ENCODE results near the gene EXOC4. TPM values are rescaled to one million over a fixed set of nuclear protein-coding genes. Genes with fewer than 3 reads are reported as not detected.
A peak's percentile ranks its signal among the peaks of the same experiment; 100 is the strongest.

EXOC4 gene
- total RNA-seq, 2 donors from 2014 or later, result 33.7 to 41.5 TPM

DNA sequence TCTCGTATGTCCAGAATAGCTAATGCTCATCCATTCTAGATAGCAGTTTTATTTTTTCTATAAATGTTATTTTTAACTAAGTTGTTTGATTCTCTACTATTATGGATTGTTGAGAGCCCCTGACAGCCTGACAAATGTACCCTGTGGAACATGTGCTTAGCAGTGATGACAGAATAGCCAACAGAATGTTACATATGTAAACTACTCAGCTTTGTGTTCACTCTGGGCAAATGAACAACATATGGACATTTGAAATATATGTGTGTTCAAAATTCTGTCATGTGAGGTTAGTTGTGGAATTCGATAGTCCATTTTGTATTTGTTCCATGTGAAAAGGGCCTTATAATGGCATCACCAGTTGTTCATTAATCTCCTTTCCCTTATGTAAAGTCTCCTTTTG lies 199.7 kb downstream of the EXOC4 start:
- no peak for ATAC-seq
- no peak for DNase-seq
- intact Hi-C loops (cut with DNase I), result no loop called here

DNA sequence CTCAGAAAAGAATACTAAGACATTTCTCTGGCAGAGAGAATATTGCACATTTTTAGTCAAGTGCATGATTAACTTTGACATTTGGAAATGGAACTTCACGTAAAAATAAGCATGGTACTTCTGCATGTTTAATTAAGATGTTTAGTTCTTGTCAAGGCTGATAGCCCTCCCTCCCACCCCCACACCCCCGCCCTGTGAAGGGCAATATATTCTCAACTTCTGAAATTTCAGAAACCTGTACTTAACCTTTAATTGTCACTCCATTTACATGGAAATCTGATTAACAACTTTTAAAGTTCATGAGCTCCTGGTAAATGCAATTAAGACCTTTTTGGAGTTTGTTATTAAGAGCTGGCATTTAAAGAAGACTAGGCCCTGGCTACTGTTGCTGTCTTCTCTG lies 205.8 kb downstream of the EXOC4 start:
- ATAC-seq (no peak), DNase-seq (no peak)
- intact Hi-C loops (cut with DNase I), result no loop called here

DNA sequence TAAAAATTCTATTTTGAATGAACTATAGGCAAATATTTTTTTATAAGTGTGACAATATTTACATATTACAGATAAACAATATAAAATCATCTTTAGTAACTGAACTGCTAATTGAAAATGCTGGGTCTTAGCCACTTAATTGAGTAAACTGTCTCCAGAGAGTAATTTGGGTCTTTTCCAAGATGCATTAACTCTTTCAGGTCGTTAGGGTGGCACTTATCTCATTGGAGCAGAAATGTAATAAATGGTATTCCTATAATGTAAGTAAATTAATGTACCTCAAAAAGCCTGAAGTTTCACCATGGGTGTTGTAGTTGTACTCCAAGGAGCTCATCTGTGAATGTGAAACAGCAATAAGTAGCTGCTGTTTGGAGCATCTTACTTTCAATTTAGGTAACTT lies 208.5 kb downstream of the EXOC4 start:
- intact Hi-C loops (cut with DNase I), result no loop called here
- no peak for DNase-seq
- no peak for ATAC-seq

DNA sequence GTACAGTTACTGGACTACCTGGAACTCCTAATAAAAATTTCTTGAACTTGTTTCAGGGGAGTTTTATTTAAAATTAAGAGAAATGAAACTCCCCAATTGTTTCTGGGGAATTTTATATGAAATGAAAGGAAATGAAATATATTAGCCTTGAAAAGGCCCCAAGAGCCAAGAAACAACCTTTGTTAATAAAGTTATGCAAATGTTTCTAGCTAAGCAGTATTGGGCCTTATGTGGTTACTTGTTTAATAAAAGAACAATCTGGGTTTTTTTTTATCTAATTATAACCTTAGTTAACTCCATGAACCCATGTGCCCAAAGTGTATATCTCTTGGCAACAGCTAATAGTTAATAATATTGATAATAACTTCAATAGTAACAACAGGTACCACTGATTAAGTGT lies 222.8 kb downstream of the EXOC4 start:
- intact Hi-C loops (cut with DNase I), result no loop called here
- DNase-seq, result no peak
- ATAC-seq, result no peak

DNA sequence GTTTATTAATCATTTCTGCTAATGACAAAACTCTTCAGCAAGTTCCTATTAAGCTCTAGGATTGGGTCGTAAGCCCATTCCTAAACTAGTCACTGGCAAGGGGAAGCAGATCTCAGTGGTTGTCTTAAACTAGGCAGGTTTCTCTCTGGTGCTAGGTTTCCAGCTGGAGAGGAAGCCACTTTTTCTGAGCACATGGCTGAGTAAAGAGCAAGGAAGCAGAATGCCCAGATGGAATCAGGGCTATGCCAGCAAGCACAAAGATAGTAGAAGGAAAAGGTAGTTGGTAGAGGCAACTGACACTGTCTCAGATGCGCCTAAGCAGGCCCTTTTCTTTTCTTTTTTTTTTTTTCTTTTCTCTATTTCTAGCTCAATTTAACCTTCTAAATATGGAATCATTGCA lies 224.9 kb downstream of the EXOC4 start:
- ATAC-seq, result no peak
- no peak for DNase-seq
- intact Hi-C loops (cut with DNase I), result no loop called here

DNA sequence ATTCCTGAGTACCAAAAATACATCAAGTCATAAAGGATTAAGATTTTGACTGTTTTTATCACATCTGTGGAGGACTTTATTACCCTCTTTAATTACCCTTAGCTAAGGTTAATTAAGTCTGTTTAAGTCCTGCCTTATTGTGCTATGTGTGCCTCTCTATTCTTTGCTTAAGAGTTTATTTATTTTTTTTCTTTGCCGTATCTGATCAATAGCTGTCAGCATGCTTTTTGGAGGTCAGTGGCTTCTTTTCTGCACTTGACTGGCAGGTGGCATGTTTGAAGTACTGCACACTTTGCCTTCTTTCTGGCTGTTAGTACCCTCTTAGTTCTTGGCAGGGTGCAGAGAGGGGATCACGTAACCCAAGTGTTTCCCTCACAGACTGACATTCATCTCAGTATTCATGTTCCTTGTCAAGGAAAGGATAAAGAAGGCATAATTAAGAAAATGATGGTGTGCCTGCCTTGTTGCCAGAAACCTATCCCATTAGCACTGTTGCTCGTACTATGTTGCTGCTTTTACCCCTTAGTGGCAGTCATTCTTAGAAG lies 225.8 kb downstream of the EXOC4 start:
- DNase-seq, result no peak
- ATAC-seq, result no peak
- intact Hi-C loops (cut with DNase I), result no loop called here

DNA sequence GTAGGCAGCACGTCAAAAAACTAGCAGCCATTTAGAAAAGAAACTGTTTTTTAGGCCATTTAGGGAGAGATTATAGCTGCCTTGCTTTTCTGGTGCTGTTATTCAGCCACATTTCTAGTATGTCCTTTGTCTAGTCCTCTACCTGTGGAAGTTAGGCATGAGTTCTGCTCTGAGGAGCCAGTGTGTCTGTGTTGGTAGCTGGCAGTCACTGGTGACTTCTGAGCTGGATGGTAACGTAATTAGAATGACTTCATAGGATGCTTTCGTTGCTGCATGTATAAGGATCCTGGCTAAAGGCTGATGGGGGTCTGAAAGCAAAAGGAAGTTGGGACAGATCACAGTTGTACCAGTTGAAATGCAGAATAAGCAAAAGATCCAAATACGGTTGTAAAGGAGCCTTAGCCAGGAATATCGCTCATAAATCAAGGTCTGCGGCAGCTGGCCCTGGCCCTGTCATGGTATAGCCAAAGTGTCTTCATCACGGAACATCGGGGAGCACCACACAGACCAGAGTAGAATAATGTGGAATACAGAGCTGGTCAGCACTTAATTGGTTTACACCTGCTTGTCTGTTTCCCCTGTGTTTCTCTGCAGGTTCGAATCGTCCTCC lies 226.7 kb downstream of the EXOC4 start:
- ATAC-seq (no peak), DNase-seq (no peak)
- intact Hi-C loops (cut with DNase I), result no loop called here

DNA sequence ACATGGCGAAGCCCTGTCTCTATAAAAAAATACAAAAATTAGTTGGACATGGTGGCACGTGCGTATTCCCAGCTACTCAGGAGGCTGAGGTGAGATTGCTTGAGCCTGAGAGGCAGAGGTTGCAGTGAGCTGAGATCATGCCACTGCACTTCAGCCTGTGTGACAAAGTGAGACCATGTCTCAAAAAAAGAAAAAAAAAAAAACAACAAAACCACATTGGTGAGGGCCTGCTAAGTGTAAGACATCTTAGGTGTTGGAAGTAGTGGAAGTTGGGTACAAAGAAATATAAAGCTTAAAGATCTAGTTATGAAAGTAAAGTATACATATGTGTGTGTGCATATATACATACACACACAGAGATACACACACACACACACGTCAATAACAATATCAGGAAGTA lies 228.0 kb downstream of the EXOC4 start:
- ATAC-seq (no peak), DNase-seq (no peak)
- intact Hi-C loops (cut with DNase I), result no loop called here

DNA sequence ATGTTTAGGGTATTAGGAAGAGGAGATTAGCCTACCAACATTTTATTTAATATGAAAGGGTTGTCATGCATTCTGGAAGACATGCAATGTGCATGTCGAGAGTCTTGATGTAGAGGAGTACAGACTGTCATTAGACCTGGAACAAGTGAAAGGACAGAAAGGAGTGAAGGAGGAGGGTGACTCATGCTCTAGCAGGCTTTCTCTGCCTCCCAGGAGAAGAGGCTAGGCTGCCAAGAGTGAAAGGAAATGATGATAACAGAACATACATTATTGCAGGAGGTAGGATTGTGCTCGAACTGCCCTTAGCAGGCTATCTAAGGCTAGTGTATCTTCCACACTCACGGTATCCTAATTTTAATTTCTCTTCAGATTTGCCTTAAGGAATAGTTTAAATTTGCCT lies 228.8 kb downstream of the EXOC4 start:
- ATAC-seq (peak in 1 of 2 donors; percentile 75), DNase-seq (no peak)
- intact Hi-C loops (cut with DNase I), result no loop called here

DNA sequence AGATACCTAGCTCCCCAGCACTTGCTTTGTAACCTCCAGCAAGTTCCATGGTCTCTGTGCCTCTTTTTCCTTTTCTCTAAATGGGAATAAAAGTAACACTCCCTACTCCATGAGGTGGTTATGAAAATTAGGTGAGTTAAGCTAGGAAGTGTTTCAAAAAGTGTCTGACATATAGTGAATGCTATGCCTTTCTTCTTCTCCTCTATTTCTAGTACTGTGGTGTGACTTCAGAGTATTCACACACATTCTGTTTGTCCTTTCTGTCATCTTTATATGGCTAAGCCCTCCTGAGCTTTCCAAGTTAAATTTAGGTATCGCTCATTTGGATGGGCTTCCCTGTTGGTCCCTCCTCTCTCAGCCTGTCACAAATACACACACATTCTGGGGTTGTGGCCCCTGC lies 229.7 kb downstream of the EXOC4 start:
- DNase-seq, result no peak
- intact Hi-C loops (cut with DNase I), result no loop called here
- ATAC-seq, result no peak

DNA sequence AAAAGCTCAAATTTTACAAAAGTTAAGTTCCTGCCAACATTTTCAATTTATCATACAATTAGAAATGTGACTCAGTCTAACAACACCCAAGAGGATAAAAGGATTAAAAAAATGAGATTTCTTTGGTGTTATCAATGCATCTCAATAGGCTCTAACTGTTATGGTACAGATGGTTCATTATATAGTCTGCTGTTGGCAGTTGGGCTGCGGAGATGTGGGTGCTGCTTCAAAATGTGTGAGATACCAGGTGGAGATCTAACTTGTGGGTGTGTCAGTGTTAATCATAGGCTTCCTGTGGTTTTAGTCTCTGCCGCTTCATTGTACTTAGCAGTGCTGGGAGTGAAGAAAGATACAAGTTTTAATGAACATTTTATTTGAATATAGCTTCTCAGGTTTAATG lies 231.2 kb downstream of the EXOC4 start:
- DNase-seq, result no peak
- ATAC-seq, result no peak
- intact Hi-C loops (cut with DNase I), result no loop called here

DNA sequence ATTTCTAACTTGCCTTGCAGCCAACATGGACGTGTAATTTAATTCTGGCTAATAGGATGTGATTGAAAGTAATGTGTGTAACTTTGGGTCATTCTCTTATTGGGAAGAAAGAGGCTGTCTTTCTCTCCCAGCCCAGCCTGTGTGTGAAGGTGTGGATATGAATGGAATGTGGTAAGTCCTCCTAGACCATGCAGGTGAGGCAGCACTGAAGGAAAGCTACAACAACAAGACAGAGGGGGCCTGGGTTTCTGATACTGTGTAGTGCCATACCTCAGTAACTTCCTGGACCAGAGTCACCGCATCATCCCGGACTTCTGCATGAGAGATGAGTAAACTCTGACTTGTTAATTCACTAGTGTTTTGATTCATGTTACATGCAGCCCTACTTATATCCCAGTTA lies 237.0 kb downstream of the EXOC4 start:
- intact Hi-C loops (cut with DNase I), result no loop called here
- DNase-seq (no peak), ATAC-seq (no peak)

DNA sequence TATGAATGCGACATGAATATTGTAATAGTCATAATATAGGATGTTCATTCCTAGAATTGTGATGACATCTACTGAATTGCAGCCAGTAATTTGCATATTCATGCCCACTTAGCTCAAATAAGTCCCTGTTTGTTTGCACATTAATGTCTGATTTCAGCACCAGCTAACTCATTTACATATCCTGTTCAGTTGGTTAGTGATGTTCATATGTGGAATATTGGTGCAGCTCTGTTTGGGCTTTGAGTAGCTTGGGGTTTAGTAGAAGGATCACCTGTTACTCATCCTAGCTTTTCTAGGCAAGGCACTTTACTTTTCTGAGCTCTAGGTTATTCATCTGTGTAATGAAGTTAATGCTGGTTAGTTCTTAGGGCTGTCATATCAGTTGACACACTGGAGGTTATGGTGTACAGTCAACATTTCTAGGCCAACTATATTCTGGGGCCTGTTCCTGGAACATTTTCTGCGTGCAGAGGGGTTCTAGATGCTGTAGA lies 238.4 kb downstream of the EXOC4 start:
- DNase-seq (no peak), ATAC-seq (no peak)
- intact Hi-C loops (cut with DNase I), result no loop called here

DNA sequence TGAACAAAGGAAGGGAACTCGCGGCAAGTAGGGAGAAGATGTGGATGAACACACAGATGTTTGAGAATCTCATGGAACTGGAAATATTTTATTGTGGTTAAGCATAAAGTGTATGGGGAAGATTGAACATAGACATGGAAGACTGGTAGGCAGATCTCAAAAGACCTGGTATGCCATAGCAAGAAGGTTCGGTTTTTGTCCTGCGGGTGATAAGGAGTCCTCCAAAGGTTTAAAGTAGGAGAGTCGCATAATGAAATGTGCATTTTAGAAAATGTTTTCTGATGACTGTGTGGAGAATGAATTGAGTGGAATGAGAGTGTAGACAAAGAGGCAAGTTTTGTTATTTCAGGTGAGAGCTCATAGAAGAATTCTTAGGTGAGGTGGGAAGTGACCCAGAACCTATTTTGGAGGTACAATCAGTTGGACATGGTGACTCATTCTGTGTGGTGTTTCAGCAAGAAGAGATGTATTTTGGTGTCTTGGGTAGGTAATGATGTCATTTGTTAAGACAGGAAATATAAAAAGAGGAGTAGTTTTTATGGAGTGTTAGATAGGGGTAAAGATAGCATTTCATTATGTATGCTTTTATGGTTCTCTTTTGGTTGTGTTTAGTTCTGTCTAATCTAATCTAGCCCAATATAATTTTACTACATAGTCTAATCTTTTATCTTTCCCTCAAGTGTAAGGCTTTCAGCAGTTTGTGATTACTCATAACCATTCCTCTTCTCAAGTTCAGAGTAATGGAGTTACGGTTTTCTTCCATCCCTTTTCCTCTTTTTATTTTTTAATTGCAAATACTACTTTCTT lies 239.2 kb downstream of the EXOC4 start:
- ATAC-seq (no peak), DNase-seq (no peak)
- intact Hi-C loops (cut with DNase I), result no loop called here

DNA sequence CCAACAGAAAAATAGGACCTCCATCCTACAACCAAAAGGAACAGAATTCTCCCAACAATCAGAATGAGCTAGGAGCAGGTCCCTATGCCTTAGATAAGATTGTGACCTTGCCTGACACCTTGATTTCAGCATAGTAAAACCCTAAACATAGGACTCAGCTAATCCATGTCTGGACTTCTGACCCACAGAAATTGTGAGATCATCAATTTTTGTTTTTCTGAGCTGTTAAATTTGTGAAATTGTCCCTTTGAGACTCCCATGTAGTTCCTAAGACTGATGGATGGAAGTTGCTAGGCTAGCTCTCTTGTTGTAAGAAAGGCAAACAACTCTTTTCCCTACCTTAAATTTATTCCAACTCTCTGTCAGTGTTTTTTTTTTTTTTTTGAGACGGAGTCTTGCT lies 244.2 kb downstream of the EXOC4 start:
- intact Hi-C loops (cut with DNase I), result no loop called here
- no peak for ATAC-seq
- DNase-seq, result no peak

DNA sequence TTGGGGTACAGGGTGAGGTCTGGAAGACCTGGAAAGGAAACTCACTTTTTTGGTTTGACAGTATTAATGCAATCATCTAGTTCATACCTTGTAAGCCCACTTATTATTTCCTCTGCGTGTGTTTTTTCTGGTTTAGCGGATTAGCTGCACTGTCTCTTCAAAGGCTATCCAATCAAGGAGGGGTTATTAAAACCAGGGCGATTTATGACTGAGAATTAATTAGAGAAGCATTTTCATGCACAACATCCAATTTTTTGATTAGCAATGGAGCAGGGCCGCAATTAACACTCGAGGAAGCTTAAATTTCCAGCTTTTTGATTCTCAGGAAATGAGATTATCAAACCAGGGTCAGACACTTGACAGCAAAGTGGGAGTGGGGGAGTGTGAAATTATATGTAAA lies 248.9 kb downstream of the EXOC4 start:
- intact Hi-C loops (cut with DNase I), result no loop called here

DNA sequence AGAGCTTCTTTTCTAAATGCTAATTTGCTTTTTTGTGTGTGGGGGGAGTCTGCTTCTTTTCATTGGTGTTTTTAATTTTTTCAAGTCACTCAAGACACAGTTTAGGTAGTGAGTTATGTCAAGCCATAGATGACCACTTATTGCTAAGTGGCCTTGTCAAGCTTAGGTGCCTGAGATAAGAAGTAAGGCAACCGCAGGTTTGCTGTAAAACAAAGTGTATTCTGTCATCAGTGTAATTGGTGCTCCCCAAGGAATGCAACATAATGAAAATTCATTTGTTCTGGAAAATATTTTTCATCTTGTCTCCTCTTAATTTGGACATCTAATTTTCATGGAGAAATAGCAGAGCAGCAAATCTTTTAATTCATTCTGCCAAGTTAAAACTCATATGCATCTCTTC lies 249.6 kb downstream of the EXOC4 start:
- no peak for DNase-seq
- ATAC-seq, result no peak
- intact Hi-C loops (cut with DNase I), result no loop called here

More for the DNA sequence above, 248.9 kb downstream of the EXOC4 start:
- DNase-seq (no peak), ATAC-seq (no peak)

DNA sequence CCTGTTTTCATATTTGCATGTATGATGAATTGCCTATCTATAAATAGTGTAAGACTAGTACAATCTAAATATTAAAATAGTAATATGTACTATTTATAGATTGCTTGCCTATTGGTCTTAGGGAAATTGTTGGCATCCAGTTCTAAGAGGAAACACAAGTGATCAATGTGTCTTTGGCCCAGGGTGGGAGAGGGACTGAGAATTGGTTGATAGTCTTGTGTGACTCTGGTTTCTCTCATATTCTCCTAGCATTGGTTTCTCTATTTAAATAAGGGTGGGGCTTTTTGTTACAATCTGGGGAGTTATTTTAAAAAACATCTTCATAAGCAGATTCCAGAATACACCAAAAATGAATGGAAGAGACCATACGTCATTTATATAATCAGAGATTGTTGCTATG lies 250.1 kb downstream of the EXOC4 start:
- DNase-seq (no peak), ATAC-seq (no peak)
- intact Hi-C loops (cut with DNase I), result no loop called here

DNA sequence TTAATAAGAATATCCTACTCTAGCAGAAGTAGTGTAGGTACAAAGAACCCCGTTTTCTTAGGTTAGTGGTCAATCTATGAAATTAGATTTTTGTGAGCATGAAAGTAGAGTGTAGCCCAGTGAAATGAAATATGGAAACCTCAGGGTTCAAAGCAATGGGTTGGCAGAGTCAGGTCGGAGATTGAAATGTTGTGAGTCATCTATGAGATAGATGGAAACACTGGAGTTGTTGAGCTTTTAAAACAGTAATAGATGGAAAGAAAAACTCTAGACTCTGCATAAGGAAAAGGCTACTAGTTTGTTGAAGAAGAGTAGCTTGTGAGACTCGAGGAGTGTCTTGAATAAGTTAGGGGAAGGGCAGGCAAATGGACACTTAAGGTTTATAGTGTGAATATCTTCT lies 251.9 kb downstream of the EXOC4 start:
- ATAC-seq, result peak in 1 of 2 donors; percentile 19
- intact Hi-C loops (cut with DNase I), result no loop called here
- no peak for DNase-seq

DNA sequence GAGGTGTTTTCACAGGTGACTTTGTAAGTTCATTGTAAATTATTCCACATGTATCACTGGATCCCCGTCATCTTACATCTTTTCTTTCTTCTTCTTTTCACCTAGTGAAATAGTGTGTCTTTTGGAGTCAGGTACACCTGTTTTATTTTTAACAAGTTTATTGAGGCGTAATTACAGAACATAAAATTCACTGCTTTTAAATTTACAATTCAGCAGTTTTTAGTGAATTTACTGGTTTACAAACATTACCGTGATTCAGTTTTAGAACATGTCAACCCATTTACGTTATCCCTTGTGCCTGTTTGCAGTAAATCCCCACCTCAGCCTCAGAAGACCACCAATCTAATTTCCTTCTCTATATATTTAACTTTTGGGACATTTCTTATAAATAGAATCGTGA lies 256.9 kb downstream of the EXOC4 start:
- intact Hi-C loops (cut with DNase I), result no loop called here
- DNase-seq (no peak), ATAC-seq (no peak)
